Measurements from ENCODE around the gene EXOG. TPM values are rescaled to one million over a fixed set of nuclear protein-coding genes. Genes with fewer than 3 reads are reported as not detected.

Gene EXOG
- polyA plus RNA-seq (ENCODE audit: insufficient read length), result 14.8 TPM

DNA sequence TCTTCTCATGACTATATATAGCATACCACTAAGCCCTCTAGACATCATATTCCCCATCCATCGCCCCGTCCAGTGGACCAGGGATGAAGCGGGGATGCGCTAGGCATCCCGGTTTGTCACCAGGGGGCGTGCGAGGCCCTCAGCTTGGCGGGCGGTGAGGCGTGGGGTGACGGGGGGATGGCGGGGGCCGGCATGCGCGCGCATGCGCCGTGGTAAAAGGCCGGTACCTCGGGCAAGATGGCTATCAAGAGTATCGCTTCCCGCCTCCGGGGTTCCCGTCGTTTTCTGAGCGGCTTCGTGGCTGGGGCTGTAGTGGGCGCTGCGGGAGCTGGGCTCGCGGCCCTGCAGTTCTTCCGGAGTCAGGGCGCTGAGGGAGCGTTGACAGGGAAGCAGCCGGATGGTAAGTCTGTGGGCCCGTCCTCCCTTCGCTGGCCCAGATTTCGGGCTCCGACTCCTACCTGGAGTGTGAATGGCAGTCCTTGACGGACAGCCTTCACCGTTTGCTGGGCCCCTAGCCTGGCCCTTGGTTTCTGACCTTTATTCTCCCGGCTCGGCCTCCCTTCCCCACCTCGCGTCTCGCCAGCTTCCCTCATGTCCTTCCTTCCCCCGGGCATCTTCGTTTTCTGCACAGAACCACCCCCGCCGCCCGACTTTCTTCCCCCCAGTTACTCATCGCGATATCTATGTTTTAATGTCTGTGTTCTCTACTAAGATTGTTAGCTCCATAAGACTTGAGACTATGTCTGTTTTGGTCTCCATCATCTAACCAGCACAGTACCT, at the start of gene EXOG:
Gene EXOG, plus strand, starts transcription at position 210 of the 780 bp plus-strand sequence. Its CDS starts 28 bp downstream, at position 238.
- peak; percentile 71 for DNase-seq (ENCODE audit: low read depth)

GRCh38 chr3:38446812-38447211, 49.3 kb upstream of the EXOG start:
- no peak for DNase-seq (ENCODE audit: low read depth)

- no peak for DNase-seq (ENCODE audit: low read depth)
Observed at GRCh38 chr3:38450853-38451252, 45.3 kb upstream of the EXOG start.

DNA sequence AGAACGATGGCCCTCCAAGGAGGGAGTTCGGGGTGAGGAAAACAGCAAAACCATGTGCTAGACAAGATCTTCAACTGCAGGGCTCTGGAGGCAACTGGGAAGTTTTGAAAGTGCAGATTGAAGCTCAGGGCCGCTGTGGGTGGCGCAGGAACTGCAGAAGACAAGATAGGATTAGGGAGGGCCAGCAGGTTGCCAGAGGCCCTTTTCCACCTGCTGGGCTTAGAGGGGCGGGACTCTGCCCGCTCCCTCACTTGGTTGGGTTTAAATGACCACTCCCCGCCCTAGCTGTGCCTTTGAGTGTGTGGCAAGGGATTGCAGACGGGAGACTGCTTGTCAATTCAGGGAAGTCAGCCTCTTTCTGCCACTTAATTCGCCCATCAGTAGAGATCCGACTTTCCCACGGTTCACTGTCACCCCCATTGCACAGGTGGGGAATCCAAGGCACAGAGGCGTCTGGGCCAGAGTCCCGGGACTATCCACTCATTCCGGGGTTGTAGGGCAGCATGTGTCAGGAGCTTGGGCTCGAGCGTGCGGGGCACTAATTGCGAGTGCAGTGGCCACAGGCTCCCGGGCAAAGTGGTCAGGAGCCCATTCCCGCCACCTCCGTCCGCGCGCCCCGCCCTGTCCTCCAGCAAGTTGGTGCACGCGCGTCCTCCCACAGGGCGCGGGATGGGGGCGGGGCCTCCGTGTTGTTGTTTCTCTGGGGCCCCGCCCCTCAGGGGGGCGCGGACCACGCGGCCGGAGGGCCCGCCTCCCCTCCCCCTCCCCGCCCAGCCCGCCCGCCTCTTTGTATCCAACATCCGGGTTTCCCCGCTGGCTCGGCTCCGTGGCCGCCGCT, 42.8 kb upstream of the EXOG start, which contains the start of gene ACVR2B:
Gene ACVR2B, plus strand, starts transcription at position 816 of the 838 bp plus-strand sequence. CDS start 433 bp downstream, outside the sequence.
- DNase-seq (ENCODE audit: low read depth), result peak; percentile 71

DNA sequence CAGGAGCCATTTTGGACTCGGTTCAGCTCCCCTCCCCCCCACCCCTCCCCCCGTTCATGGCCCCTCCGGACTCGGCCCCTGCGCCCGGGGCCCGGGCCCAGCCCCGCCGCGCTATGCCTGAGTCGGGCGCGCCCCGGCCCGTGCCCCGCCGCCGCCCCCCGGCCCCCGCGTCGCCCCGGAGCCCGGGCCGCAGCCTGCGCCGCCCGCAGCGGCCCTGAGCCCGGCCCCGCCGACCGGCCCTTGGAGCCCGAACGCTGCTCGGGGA, 42.3 kb upstream of the EXOG start:
- DNase-seq (ENCODE audit: low read depth), result no peak

DNA sequence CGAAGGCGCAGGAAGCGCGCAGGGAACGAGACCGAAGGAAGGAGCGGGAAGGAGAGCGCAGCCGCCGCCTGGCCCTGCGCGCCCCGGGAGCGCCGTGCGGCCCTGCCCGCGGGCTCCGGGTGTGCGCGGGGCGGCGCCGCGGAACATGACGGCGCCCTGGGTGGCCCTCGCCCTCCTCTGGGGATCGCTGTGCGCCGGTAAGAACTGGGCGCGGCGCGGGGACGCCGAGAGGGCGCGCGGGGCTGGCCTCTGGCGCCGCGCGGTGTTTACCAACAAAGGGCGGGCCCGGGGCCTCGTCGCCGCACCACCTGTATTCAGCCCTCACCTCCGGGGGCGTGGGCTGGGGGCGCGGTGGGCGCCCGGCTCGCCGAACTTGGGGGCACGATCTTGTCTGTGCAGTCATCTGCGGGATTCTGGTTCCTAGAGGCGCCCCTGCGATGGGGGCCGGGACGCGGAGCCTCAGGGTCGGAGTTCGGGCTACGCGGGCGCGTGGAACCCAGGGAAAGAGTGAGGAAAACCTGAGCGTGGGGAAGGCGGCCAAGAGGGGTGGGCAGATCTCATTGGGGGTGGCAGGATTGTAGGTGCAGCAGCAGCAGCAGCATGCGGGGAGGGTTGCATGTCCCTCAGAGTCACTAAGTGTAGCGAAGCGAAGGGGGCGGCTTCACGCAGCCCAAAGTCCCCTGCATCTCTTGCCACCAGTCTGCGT, 41.8 kb upstream of the EXOG start:
- no peak for DNase-seq (ENCODE audit: low read depth)

GRCh38 chr3:38454884-38455638, 41.1 kb upstream of the EXOG start:
- no peak for DNase-seq (ENCODE audit: low read depth)

- DNase-seq (ENCODE audit: low read depth), result no peak
Observed at GRCh38 chr3:38455639-38456430, 40.3 kb upstream of the EXOG start.

- DNase-seq (ENCODE audit: low read depth), result no peak
Observed at GRCh38 chr3:38457111-38458003, 38.8 kb upstream of the EXOG start.

DNA sequence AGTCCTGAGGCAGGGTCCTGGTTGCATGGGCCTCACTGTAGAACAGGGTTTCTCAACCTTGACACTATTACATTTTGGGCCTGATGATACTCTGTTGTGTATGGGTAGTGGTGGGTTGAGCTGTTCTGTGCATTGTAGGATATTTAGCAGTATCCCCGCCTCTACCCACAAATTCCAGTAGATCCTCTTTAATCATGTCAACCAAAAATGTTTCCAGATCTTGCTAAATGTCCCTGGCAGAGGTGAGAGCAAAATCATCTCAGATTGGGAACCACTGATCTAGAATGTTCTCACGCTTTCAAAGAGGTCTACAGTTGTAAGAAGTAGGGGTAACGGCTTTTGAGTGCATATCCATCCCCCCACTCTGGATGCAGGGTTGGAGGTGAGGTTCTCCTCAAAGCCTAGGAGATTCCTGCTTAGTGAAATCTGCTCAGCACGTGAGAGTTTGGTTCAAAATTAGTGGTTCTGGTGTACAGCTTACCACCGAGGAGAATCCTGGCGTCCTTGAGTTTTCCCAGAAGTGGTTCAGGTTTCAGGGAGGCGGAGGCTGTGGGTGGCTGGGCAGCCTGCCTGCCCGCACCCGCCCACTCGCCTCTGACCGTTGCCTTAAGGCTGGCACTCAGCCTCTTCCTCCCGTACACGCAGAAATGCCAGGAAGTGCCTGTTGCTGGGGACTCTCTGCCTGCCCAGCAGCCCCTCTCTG, 37.2 kb upstream of the EXOG start:
- no peak for DNase-seq (ENCODE audit: low read depth)

DNA sequence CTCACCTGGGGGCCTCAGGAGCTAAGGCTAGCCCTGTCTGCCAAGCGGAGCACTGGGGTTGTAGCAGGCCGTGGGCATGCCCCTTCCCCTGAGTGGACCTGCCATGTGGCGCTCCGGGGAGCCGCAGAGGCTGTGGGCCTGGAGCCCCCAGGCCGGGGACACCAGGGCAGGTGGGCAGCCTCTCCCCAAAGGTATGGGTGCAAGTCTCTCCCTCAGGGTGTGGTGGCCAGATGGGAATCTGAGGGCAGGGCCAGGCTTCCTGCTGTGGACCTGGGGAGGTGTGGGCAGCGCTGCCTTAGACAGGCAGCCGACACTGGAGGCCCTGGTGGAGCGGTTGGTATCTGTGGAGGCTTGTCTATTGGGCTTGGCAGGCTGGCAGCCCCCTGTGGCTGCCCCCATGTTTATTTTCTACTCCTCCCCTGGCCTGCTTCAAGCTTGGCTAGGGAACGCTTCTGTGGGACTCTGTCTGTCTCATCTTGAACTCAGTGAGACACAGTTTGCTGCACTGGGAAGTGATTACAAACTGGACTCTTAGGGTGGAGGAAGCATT, 36.6 kb upstream of the EXOG start:
- no peak for DNase-seq (ENCODE audit: low read depth)

- DNase-seq (ENCODE audit: low read depth), result no peak
Observed at GRCh38 chr3:38460377-38461270, 35.5 kb upstream of the EXOG start.

GRCh38 chr3:38465588-38466154, 30.5 kb upstream of the EXOG start:
- no peak for DNase-seq (ENCODE audit: low read depth)

DNA sequence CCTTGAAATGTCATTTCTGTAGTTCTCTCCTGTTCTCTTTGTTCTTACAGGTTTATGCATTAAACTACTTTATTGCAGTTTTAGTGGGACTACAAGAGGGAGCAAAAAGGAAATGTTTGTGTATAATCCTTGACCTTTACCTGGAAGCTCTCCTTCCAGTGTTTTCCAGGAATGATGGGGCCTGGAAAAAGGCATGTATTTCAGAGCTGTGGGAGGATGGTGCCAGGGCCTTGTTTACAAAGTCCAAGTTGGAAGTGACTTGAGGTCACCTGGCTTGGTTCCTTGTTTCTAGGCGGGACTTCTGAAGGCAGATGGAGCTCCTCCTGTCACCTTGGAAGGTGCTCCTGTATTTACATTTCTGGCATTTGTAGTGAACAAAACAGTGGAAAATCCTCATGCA, 27.4 kb upstream of the EXOG start:
- DNase-seq (ENCODE audit: low read depth), result no peak

GRCh38 chr3:38469852-38470251, 26.3 kb upstream of the EXOG start:
- no peak for DNase-seq (ENCODE audit: low read depth)

GRCh38 chr3:38471260-38471857, 24.8 kb upstream of the EXOG start:
- no peak for DNase-seq (ENCODE audit: low read depth)

DNA sequence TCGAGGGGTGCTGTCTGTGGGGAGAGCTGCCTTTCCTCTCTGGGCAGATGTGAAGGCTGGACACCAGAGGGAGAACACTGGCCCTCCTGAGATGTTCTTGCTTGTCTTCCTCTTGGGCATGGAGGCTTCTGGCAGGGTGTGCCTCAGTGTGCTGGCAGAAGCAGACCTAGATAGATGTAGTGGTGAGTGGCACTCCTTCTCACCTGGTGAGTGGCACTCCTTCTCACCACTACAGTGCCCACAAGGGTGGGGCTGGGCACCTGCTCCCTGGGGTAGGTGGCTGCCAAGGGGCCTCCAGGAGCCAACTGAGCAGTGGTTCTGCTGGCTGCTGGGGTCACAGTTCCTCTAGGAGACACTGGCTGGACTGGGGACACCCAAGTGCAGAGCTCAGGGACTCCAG, 23.8 kb upstream of the EXOG start:
- no peak for DNase-seq (ENCODE audit: low read depth)
